Measurements from ENCODE around the gene KCNK1. TPM values are rescaled to one million over a fixed set of nuclear protein-coding genes. Genes with fewer than 3 reads are reported as not detected.

The KCNK1 gene
- total and polyA plus RNA-seq, 2 donors (not counting 1 experiment from before 2014, with no cell fraction given) = 0.48 to 2.6 TPM

GRCh38 chr1:233662575-233663304 is 48.8 kb downstream of the KCNK1 start:
- Histone ChIP-seq H3K79me2 (ENCODE audit: control insufficient read depth, insufficient read depth, low read length) (no peaks in the 10 kb centered on the region), H3K4me2 (ENCODE audit: extremely low read depth, insufficient read depth, low read length) (no peak overlapping the region), H3K27ac (ENCODE audit: insufficient read depth, low read length) (no peak overlapping the region), H4K20me1 (ENCODE audit: control insufficient read depth, extremely low read depth, insufficient read depth, low read length) (no peaks in the 10 kb centered on the region), H3K9ac (ENCODE audit: insufficient read depth, low read length) (no peak overlapping the region), H3K4me1 (ENCODE audit: control insufficient read depth, extremely low read depth, insufficient read depth, low read length) (no peaks in the 10 kb centered on the region), H3K9me3 (ENCODE audit: control insufficient read depth, insufficient read depth, low read depth, low read length) (no peaks in the 10 kb centered on the region), H2AFZ (ENCODE audit: low read length) (no peak overlapping the region), H3K27me3 (ENCODE audit: control insufficient read depth, insufficient read depth, low read length) (no peaks in the 10 kb centered on the region), H3K36me3 (ENCODE audit: control insufficient read depth, insufficient read depth, low read length) (no peaks in the 10 kb centered on the region), H3K4me3 (replicated peaks in 1 of 4; ENCODE audit: control extremely low read depth in 1 of 4, insufficient read depth in 1 of 4, low read depth in 3 of 4, low read length in 4 of 4) (no peak overlapping the region)
- peak; percentile 13 to 61 for DNase-seq (ENCODE audit: low read depth in 2 of 2)
- TF ChIP-seq CTCF (conservative IDR thresholded peaks at IDR 0.05 in 1 of 2, IDR thresholded peaks at IDR 0.05 in 1 of 2; ENCODE audit: low read depth in 1 of 2, low read length in 2 of 2) = no peak
- TF ChIP-seq EZH2 (IDR thresholded peaks at IDR 0.05; ENCODE audit: low read length, missing control alignments) = no peak

GRCh38 chr1:233664253-233664652 is 50.3 kb downstream of the KCNK1 start:
- Histone ChIP-seq H3K27me3 (ENCODE audit: control insufficient read depth, insufficient read depth, low read length) (no peaks in the 10 kb centered on the region), H3K4me2 (ENCODE audit: extremely low read depth, insufficient read depth, low read length) (no peak overlapping the region), H4K20me1 (ENCODE audit: control insufficient read depth, extremely low read depth, insufficient read depth, low read length) (no peaks in the 10 kb centered on the region), H3K9ac (ENCODE audit: insufficient read depth, low read length) (no peak overlapping the region), H3K9me3 (ENCODE audit: control insufficient read depth, insufficient read depth, low read depth, low read length) (no peaks in the 10 kb centered on the region), H3K27ac (ENCODE audit: insufficient read depth, low read length) (no peak overlapping the region), H3K36me3 (ENCODE audit: control insufficient read depth, insufficient read depth, low read length) (no peaks in the 10 kb centered on the region), H3K4me1 (ENCODE audit: control insufficient read depth, extremely low read depth, insufficient read depth, low read length) (no peaks in the 10 kb centered on the region), H3K79me2 (ENCODE audit: control insufficient read depth, insufficient read depth, low read length) (no peaks in the 10 kb centered on the region), H2AFZ (ENCODE audit: low read length) (no peak overlapping the region), H3K4me3 (replicated peaks in 1 of 4; ENCODE audit: control extremely low read depth in 1 of 4, insufficient read depth in 1 of 4, low read depth in 3 of 4, low read length in 4 of 4) (no peak overlapping the region)
- no peak for TF ChIP-seq EZH2 (IDR thresholded peaks at IDR 0.05; ENCODE audit: low read length, missing control alignments)
- no peak for TF ChIP-seq CTCF (conservative IDR thresholded peaks at IDR 0.05 in 1 of 2, IDR thresholded peaks at IDR 0.05 in 1 of 2; ENCODE audit: low read depth in 1 of 2, low read length in 2 of 2)
- DNase-seq (ENCODE audit: low read depth in 2 of 2) = no peak

- Histone ChIP-seq H3K4me2 (ENCODE audit: extremely low read depth, insufficient read depth, low read length) (no peak overlapping the region), H3K9ac (ENCODE audit: insufficient read depth, low read length) (no peak overlapping the region), H3K9me3 (ENCODE audit: control insufficient read depth, insufficient read depth, low read depth, low read length) (no peaks in the 10 kb centered on the region), H3K4me1 (ENCODE audit: control insufficient read depth, extremely low read depth, insufficient read depth, low read length) (no peaks in the 10 kb centered on the region), H3K79me2 (ENCODE audit: control insufficient read depth, insufficient read depth, low read length) (no peaks in the 10 kb centered on the region), H3K36me3 (ENCODE audit: control insufficient read depth, insufficient read depth, low read length) (no peaks in the 10 kb centered on the region), H3K4me3 (replicated peaks in 1 of 4; ENCODE audit: control extremely low read depth in 1 of 4, insufficient read depth in 1 of 4, low read depth in 3 of 4, low read length in 4 of 4) (no peak overlapping the region), H2AFZ (ENCODE audit: low read length) (no peak overlapping the region), H3K27me3 (ENCODE audit: control insufficient read depth, insufficient read depth, low read length) (no peaks in the 10 kb centered on the region), H3K27ac (ENCODE audit: insufficient read depth, low read length) (no peak overlapping the region), H4K20me1 (ENCODE audit: control insufficient read depth, extremely low read depth, insufficient read depth, low read length) (no peaks in the 10 kb centered on the region)
- no peak for DNase-seq (ENCODE audit: low read depth in 2 of 2)
- TF ChIP-seq EZH2 (IDR thresholded peaks at IDR 0.05; ENCODE audit: low read length, missing control alignments) (no peak), CTCF (conservative IDR thresholded peaks at IDR 0.05 in 1 of 2, IDR thresholded peaks at IDR 0.05 in 1 of 2; ENCODE audit: low read depth in 1 of 2, low read length in 2 of 2) (no peak)
These were observed 51.1 kb downstream of the KCNK1 start for GRCh38 chr1:233664804-233665574.

Data from fibroblast of lung (primary cell).